Stimulated activated CD4-positive, alpha-beta T cell treated with anti-CD3 and anti-CD28 coated beads, Interleukin-1b, Interleukin-23, amount 100 ng/mL, for 4 hours (primary cell): ENCODE data around the gene GHRHR.

Experiments used
- DNase-seq, 2 donors: peaks; one replicate each; pipeline ENCODE4 v3.0.0-alpha.2; 2020; ENCODE audit warnings: low read depth in 2 of 2

Gene GHRHR

GRCh38 chr7:31004393-31004792 is 40.6 kb downstream of the GHRHR start:
- no peak for DNase-seq

GRCh38 chr7:31006857-31007256 is 43.1 kb downstream of the GHRHR start:
- no peak for DNase-seq

DNA sequence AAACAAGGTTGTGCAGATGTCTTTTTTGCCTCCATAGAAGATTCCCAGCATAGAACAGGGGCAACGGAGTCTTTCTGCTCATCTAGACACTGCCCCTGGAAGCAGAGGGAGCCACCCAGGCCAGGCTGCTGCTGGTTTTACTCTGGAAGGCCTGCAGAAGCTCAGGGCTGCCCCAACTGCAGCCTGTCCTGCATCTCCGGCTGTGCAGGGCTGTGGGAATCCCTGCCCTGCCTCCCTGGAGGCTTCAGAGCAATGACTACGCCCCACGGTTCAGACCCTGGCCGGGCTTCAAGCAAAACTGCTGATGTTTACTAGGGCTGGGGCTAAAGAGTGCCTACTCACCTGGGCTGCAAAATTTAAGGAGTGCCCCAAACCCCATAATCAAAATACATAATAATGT is 43.9 kb downstream of the GHRHR start:
- DNase-seq: no peak

DNA sequence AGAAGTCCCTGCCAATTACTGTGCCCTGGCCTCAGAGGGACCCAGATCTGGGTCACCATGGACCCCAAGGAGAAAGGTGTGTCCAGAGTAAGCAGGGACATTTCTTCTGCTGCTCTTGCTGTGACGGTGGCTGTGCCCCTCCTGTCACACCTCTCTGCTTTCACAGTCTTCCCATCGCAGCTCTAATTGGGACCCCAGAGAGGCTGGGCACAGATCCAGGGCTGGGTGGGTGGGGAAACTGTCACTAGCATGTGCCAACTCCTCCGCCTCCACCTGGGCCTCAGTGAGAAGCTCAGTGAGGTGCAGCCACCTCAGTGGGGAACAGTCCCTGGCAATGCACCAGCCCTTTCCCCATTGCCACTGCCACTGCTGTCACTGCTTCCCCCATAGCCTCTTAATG is 51.1 kb downstream of the GHRHR start:
- DNase-seq: no peak

- DNase-seq: no peak
Measured at GRCh38 chr7:31017032-31017675, 53.4 kb downstream of the GHRHR start.

- DNase-seq: no peak
Measured at GRCh38 chr7:31017721-31018120, 54.0 kb downstream of the GHRHR start.

DNA sequence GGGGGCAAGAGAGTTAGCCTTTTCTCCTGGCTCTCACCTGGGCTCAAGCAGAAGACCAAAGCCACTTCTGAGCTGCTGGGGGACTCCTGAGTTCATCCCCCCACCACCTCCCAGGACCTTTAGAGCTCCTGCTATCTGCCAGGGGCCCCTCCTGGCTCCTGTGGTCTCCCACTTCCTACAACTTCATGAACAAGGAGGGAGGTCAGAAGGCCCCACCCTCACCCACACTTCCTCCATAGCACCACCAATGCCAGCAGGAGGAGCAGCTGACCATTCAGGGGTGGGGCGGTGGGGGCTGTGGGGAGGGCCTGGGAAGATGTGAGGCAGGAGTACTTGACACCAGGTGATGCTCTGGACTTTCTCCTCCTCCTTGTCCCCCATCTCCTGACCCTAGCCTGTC is 55.8 kb downstream of the GHRHR start:
- no peak for DNase-seq

DNA sequence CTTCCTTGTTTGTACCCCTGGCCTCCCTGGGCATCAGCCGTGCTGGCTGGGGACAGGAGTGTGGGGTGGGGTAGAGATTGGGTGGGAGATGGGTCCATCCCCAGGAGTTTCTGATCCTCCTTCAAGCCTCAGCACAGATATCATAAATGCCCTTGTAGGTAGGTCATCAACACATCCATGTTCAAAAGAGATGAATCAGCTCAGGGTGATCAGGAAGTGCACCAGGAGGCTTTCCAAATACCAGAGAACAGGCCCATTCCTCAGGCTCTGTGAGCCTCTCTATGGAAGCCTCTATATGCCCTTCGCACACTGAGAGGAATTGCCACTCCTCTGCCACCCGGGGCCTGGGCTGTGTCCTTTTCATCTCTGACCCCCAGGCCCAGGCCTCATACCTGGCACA is 56.4 kb downstream of the GHRHR start:
- no peak for DNase-seq

GRCh38 chr7:31020652-31021051 is 56.9 kb downstream of the GHRHR start:
- DNase-seq: no peak

GRCh38 chr7:31022117-31022516 is 58.4 kb downstream of the GHRHR start:
- no peak for DNase-seq

GRCh38 chr7:31022726-31023125 is 59.0 kb downstream of the GHRHR start:
- no peak for DNase-seq

DNA sequence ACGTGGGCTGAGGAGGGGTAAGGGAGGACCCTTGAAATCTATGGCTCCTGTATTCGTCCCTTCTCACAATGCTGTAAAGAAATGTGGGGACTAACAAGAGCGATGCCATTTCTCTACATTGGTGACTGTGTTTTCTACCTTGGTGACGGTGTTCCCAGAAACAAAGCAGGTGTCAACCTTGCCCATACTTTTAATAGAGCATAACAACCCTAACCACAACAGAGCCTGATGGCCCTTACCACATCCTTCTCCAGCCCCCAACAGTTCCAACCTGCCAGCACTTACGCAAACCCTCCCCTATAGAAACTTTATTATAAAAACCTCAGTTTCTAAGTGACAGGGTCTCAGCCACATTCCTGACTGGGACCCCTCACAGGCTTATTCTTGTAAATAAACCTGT is 60.1 kb downstream of the GHRHR start:
- no peak for DNase-seq

GRCh38 chr7:31027161-31027965 is 63.6 kb downstream of the GHRHR start:
- no peak for DNase-seq

DNA sequence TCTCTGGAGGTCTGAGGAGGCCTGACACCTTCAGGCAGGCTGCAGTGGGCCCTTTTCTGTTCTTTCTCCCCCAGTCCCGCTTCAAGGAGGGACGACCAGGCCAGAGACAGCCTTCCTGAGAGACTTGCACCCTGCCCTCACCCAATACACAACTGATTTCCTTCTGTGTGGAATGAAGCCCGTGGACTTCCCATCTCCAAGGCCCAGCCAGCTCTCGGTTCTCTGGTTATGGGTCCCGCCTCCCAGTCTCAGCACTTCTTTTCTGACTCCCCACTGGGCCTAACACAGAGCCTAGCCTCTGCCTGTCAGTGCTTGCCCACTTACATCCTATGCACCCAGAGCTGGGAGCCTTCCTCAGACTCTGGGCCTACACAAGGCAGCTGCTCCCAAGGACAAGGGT is 64.3 kb downstream of the GHRHR start:
- no peak for DNase-seq

DNA sequence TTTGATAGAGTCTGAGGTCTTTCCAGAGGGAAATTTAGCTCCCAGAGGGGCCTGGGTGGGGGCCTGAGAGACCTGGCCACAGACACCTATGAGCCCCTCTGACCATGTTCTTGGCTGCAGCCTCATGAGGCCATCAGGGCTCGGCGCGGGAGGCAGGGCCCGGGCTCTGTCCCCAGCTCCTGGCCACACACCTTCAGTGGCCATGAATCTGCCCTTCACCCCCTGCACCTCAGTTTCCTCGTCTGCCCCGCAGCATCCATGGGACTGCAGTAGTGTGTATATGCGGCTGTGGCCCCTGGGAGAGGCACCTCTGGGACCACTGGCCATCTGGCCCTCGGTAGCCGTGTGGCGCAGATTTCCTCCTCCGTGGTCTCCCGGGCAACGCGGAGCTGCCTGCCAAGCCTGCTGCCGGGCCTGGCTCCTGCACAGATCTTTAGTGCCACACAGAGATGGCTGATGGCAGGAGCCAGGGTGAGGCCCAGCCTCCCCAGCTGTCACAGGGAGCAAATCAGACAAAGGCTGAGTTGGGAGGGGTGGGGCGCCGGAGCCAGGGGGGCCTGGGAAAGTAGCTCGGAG is 64.8 kb downstream of the GHRHR start:
- DNase-seq: no peak
